Heart right ventricle (tissue), 16 donors: Measurements from ENCODE around the gene CPED1. TPM values are rescaled to one million over a fixed set of nuclear protein-coding genes. Genes with fewer than 3 reads are reported as not detected.

Source experiments
- ATAC-seq, 8 donors: fragments of 200-7000 bp; cut with Tn5 transposase; one replicate each; pipeline ENCODE4 v1.9.1; 2020; ENCODE audit warnings: mild to moderate bottlenecking in 8 of 8, moderate library complexity in 8 of 8, moderate number of reproducible peaks in 1 of 8
- DNase-seq, 2 donors: peaks; one replicate each; pipeline ENCODE4 v3.0.0-alpha.2; 2020
- H3K27ac ChIP-seq, 10 donors: fragments of 200-600 bp; sonication (generic) in 2 of 10; one replicate each; pipeline versions ENCODE4 v1.5.0 to v1.8.0; 2020 to 2022; ENCODE audit warnings: mild to moderate bottlenecking in 3 of 10
- H3K27me3 ChIP-seq, 7 donors: fragments of 200-600 bp; one replicate each; pipeline ENCODE4 v1.8.0; 2021 to 2022; ENCODE audit warnings: mild to moderate bottlenecking in 2 of 7
- H3K36me3 ChIP-seq, 9 donors: fragments of 200-600 bp; sonication (generic) in 1 of 9; one replicate each; pipeline versions ENCODE4 v1.5.0 to v1.8.0; 2020 to 2022; ENCODE audit warnings: mild to moderate bottlenecking in 2 of 9
- H3K4me1 ChIP-seq, 9 donors: fragments of 200-600 bp; sonication (generic) in 1 of 9; one replicate each; pipeline versions ENCODE4 v1.5.0 to v1.8.0; 2020 to 2022; ENCODE audit warnings: mild to moderate bottlenecking in 4 of 9
- H3K4me3 ChIP-seq, 10 donors: fragments of 200-600 bp; sonication (generic) in 2 of 10; one replicate each; pipeline versions ENCODE4 v1.5.0 to v1.8.0; 2020 to 2022; ENCODE audit warnings: mild to moderate bottlenecking in 7 of 10, moderate library complexity in 2 of 10
- H3K9me3 ChIP-seq, 11 donors: fragments of 200-600 bp in 10 of 11; sonication (generic) in 2 of 11; one replicate each; pipeline versions ENCODE4 v1.5.0 to v1.8.0; 2013 to 2022; ENCODE audit warnings: mild to moderate bottlenecking in 2 of 11, control low read depth in 1 of 11, moderate library complexity in 1 of 11
- CTCF ChIP-seq, 9 donors: fragments of 200-600 bp; sonication (generic) in 2 of 9; IDR thresholded peaks; one replicate each; pipeline versions ENCODE4 v1.5.0 to v1.8.0; 2021 to 2022; ENCODE audit warnings: antibody characterized with exemption in 9 of 9, mild to moderate bottlenecking in 5 of 9, moderate library complexity in 1 of 9
- WGBS, 2 donors: extraction: QIAGEN DNeasy Blood & Tissue Kit; methylation state at CpG; one replicate each; pipeline ENCODE4 v1.1.7; 2013; ENCODE audit warnings: inconsistent platforms in 1 of 2; 5-methylcytosine and 5-hydroxymethylcytosine counted together
- intact Hi-C, 10 donors: fragments of 100-400 bp; cut with DNase I; formaldehyde crosslinking; loops; one replicate each; pipeline versions ENCODE4 v1.11.1 to v1.14.2; 2022
- polyA plus RNA-seq, 2 donors: library from polyadenylated mRNA; stranded (reverse); fragments of 200-250 nt; gene quantifications; one replicate each; pipeline ENCODE4 v1.2.3, GENCODE V29; 2013
- total RNA-seq, 10 donors: library from RNA; stranded (reverse); fragmentation: NEBNext Ultra II Directional in 3 of 10; extraction: Animal tissue kit (Norgen Biotek cat#: 25700) in 3 of 10; gene quantifications; one replicate each; pipeline versions ENCODE4 v1.2.1 to v1.2.4, GENCODE V29; 2021 to 2023
- donor health status: Arrhythmogenic right ventricular cardiomyopathy.
- donor health status: ischemic (EF 13 %, LVEDD 7.1; RV severe dilation, severe dysfunction).
- donor health status: healthy with polysubstance abuse.
- donor health status: DM: no; HTN: yes; CAD: no.
- donor health status: DM: no; HTN: no; CAD: no.
- donor health status: ischemic (EF 25% LVEDD 6.9; RV normal size, moderate dysfunction).
- donor health status: ischemic (EF 25% LVEDD 5.7; RV mildly dilated, moderate dysfunction).
- donor health status: healthy.
- donor health status: DM: yes; HTN: yes; CAD: no.
- donor health status: Ischemic cardiomyopathy.
- donor health status: ischemic (EF 35%, LVEDD 5.7; RV mildly dilated, moderate dysfunction).
- donor health status: nonischemic (EF 11% LVEDD 7.7; RV severe dilation, severe dysfunction).
- donor health status: DM: yes; HTN: yes; CAD: no.
- donor health status: PGD.
- donor health status: ischemic (EF 29% LVEDD 5.4; RV normal size, mild dysfunction).
- donor health status: nonischemic (EF 23%, LVEDD 6.1; RV moderate dilation, normal function).

Gene CPED1
- total and polyA plus RNA-seq, 12 donors: 3.9 to 56.5 (median 31.2) TPM

DNA sequence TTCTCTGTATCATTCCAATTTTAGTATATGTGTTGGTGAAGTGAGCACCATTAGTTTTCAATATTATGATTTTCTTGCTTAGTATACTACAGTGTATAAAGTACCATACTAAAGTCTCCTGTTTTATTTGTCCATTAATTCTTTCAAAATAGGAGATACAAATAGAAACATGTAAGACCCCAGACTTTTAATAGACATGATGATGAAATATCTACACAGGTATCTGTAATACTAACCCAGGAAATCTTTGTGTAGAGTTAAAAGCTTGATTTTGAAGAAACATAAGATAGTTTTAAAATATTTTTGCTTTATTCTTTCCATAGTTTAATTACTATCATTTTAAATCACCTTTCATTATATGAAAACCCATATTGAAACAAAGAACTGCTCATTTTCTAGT lies 206.5 kb downstream of the CPED1 start:
- DNase-seq (no peak), ATAC-seq (no peak)
- H3K9me3 ChIP-seq: no peaks in the 10 kb centered on the region
- no peak for TF ChIP-seq CTCF (IDR thresholded peaks at IDR 0.05)
- no peaks in the 10 kb centered on the region for H3K27me3 ChIP-seq
- H3K4me1 ChIP-seq: peaks cover 0 to 38% (median 13%) of the 10 kb centered on the region in 9 donors
- intact Hi-C loops: no loop called here
- H3K36me3 ChIP-seq: no peaks in the 10 kb centered on the region
- no peak overlapping the region for H3K27ac ChIP-seq
- no peak overlapping the region for H3K4me3 ChIP-seq

DNA sequence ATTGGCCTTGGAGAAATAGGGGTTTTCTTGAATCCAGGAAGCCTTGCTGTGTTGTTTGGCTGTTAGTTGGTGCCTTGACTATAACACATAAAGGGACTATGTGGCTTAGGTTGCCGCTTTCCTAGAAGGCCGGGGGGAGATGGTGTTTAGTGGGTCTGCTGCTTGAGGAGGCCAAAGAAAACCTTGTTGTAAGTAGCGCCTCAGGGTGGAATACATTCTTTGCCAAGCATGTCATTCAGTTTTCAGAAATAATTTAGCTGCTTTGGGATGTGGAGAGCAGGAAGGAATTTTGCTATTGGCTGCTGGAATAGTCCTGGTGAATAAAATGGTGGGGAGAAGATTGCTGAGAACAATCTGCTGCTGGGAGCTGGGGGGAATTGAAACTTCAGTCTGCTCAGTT lies 207.4 kb downstream of the CPED1 start:
- no peaks in the 10 kb centered on the region for H3K27me3 ChIP-seq
- 78 to 83% methylated on average over 3 of the region's 3 CpGs for WGBS, 2 donors
- ATAC-seq: no peak
- H3K4me3 ChIP-seq: no peak overlapping the region
- no peak for DNase-seq
- intact Hi-C loops: no loop called here
- no peaks in the 10 kb centered on the region for H3K36me3 ChIP-seq
- TF ChIP-seq CTCF (IDR thresholded peaks at IDR 0.05): no peak
- no peaks in the 10 kb centered on the region for H3K9me3 ChIP-seq
- H3K4me1 ChIP-seq: peaks cover 0 to 38% (median 13%) of the 10 kb centered on the region in 9 donors
- H3K27ac ChIP-seq: peak overlapping the region in 1 of 10 donors; percentile 33

GRCh38 chr7:121196286-121196685 lies 207.8 kb downstream of the CPED1 start:
- H3K9me3 ChIP-seq: no peaks in the 10 kb centered on the region
- peak overlapping the region in 1 of 10 donors; percentile 33 for H3K27ac ChIP-seq
- no peaks in the 10 kb centered on the region for H3K27me3 ChIP-seq
- DNase-seq (no peak), ATAC-seq (no peak)
- TF ChIP-seq CTCF (IDR thresholded peaks at IDR 0.05): no peak
- H3K36me3 ChIP-seq: no peaks in the 10 kb centered on the region
- H3K4me3 ChIP-seq: no peak overlapping the region
- intact Hi-C loops: no loop called here
- peaks cover 0 to 38% (median 13%) of the 10 kb centered on the region in 9 donors for H3K4me1 ChIP-seq

GRCh38 chr7:121197455-121197854 lies 208.9 kb downstream of the CPED1 start:
- Histone ChIP-seq H3K4me1 (peaks cover 0 to 38% (median 13%) of the 10 kb centered on the region in 9 donors), H3K9me3 (no peaks in the 10 kb centered on the region), H3K4me3 (no peak overlapping the region), H3K36me3 (peaks cover 0 to 4% (median 0%) of the 10 kb centered on the region in 9 donors), H3K27ac (peak overlapping the region in 3 of 10 donors; percentile 4 to 72 (median 70)), H3K27me3 (no peaks in the 10 kb centered on the region)
- TF ChIP-seq CTCF (IDR thresholded peaks at IDR 0.05): no peak
- no peak for DNase-seq
- intact Hi-C loops: no loop called here
- peak in 1 of 8 donors; percentile 25 for ATAC-seq
- WGBS, 2 donors: 97 to 98% methylated on average over 3 of the region's 3 CpGs
